Measurements from ENCODE around the gene RUFY2. TPM values are rescaled to one million over a fixed set of nuclear protein-coding genes. Genes with fewer than 3 reads are reported as not detected.
A peak's percentile ranks its signal among the peaks of the same experiment; 100 is the strongest.
"Not testable (repeated sequence)": the region's sequence is repeated elsewhere in the genome, so short reads cannot be mapped to it uniquely, and the experiment has no call there.

RUFY2 gene
- total RNA-seq, 4 donors from 2014 or later, result 18.0 to 49.6 (median 23.5) TPM

DNA sequence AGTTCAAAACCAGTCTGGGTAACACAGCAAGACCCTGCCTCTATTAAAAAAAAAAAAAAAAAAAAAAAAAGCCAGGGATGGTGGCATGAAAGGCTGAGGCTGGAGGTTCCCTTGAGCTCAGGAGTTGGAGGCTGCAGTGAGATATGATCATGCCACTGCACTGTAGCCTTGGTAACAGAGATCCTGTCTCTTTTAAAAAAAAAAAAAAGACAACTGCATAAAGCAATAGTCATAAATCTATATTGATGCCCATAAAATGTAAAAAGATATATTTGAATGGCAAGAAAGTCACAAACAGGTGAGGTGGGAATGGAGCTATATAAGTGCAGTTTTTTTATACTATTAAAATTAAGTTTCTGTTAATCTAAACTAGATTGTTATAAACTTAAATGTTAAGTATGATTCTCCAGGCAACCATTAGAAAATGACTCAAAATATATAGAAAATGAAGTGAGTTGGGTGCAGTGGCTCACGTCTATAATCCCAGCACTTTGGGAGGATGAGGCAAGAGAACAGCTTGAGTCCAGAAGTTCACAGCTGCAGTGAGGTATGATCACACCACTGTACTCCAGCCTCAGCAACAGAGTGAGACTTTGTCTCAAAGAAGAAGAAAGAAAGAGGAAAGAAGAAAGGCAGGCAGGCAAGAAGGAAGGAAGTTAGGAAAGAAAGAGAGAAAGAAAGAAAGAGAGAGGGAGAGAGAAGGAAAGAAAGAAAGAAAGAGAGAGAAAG lies 88.6 kb downstream of the RUFY2 start:
- intact Hi-C loops (cut with DNase I; ENCODE audit: low total_unique reads), result no loop called here
- H3K4me3 ChIP-seq (ENCODE audit: low read depth, poor library complexity, severe bottlenecking), result no peak overlapping the region
- TF ChIP-seq POLR2A (IDR thresholded peaks at IDR 0.05) (no peak), CTCF (IDR thresholded peaks at IDR 0.05) (no peak)
- DNase-seq (ENCODE audit: low spot score in 2 of 2), result no peak
- 84 to 85% methylated on average over 1 of the region's 1 CpG for WGBS, 2 donors

DNA sequence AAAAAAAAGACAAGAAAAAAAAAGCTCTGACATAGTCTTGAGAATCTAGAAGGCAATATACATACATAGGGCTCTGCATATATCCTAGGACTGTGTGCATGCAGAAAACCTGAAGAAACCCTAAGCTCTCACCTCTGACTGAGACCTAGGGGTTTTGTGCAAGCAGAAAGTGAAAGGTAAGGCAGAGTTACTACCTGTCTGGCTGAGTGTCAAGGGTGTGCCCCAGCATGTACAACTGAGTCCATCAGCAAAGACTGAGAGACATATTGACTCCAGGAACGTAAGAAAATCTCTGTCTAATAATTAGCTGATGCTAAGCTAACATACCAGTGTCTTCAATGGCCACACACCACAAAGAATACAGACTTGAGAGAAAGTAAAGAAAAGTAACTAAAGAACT lies 91.5 kb downstream of the RUFY2 start:
- no peak for TF ChIP-seq POLR2A (IDR thresholded peaks at IDR 0.05)
- no peak for TF ChIP-seq CTCF (IDR thresholded peaks at IDR 0.05)
- intact Hi-C loops (cut with DNase I; ENCODE audit: low total_unique reads), result no loop called here
- DNase-seq (ENCODE audit: low spot score in 2 of 2), result no peak
- 55 to 63% methylated on average over 1 of the region's 1 CpG for WGBS, 2 donors
- H3K4me3 ChIP-seq (ENCODE audit: low read depth, poor library complexity, severe bottlenecking), result no peak overlapping the region

GRCh38 chr10:68314930-68315329 lies 92.1 kb downstream of the RUFY2 start:
- DNase-seq (ENCODE audit: low spot score in 2 of 2); intact Hi-C loops (cut with DNase I; ENCODE audit: low total_unique reads); H3K4me3 ChIP-seq (ENCODE audit: low read depth, poor library complexity, severe bottlenecking): not testable (repeated sequence)
- WGBS, 2 donors, result 94 to 96% methylated on average over 6 of the region's 6 CpGs

DNA sequence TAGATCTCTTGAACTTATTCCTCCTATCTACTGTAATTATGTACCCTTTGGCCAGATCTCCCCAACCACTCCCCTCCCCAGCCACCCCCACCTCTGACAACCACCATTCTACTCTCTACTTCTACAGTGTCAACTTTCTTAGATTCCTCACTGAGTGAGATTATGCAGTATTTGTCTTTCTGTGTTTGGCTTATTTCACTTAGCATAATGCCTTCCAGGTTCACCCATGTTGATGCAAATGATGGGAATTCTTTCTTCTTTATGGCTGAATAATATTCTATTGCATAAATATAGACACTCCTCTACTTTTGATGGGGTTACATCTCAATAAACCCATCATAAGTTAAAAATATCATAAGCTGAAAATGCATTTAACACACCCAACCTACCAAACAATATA lies 96.5 kb downstream of the RUFY2 start:
- intact Hi-C loops (cut with DNase I; ENCODE audit: low total_unique reads), result no loop called here
- TF ChIP-seq CTCF (IDR thresholded peaks at IDR 0.05) (no peak), POLR2A (IDR thresholded peaks at IDR 0.05) (no peak)
- no peak for DNase-seq (ENCODE audit: low spot score in 2 of 2)
- H3K4me3 ChIP-seq (ENCODE audit: low read depth, poor library complexity, severe bottlenecking), result no peak overlapping the region

- H3K4me3 ChIP-seq (ENCODE audit: low read depth, poor library complexity, severe bottlenecking), result no peak overlapping the region
- intact Hi-C loops (cut with DNase I; ENCODE audit: low total_unique reads), result no loop called here
- no peak for DNase-seq (ENCODE audit: low spot score in 2 of 2)
- TF ChIP-seq POLR2A (IDR thresholded peaks at IDR 0.05) (no peak), CTCF (IDR thresholded peaks at IDR 0.05) (no peak)
- 0% methylated on average over 1 of the region's 1 CpG for WGBS, 2 donors
Measured at GRCh38 chr10:68305854-68306253, 101.2 kb downstream of the RUFY2 start.

DNA sequence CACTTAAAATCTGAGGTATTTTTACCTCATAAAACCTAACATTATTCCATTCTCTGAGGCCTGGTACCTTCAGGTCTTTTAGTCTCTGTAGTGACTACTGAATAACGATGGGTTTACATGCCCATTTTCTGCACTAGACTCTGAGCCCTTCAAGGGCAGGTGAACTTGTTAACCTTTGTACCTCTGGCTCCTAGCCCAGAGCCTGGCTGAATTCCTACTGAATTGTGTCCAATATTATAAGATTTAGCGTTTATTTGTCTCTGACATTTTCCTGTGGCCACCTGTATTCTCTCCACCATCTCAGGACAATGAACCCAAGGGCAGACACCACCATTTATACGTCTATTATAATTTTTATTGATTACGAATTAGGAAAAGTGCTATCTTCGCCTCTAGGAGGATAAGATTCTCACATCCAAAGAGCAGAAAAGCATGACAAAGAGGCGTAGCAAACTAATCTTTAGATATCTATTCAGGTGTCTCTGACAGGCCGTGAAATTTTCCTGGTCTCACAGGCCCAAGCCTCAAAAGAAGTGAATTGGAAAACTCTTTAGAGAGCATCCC lies 103.1 kb downstream of the RUFY2 start:
- intact Hi-C loops (cut with DNase I; ENCODE audit: low total_unique reads), result loop anchor here (5.0 kb wide), 1 partner anchor 447 kb away; no protein-coding TSS in a partner anchor
- 69 to 71% methylated on average over 7 of the region's 7 CpGs for WGBS, 2 donors
- H3K4me3 ChIP-seq (ENCODE audit: low read depth, poor library complexity, severe bottlenecking), result no peak overlapping the region
- TF ChIP-seq POLR2A (IDR thresholded peaks at IDR 0.05) (no peak), CTCF (IDR thresholded peaks at IDR 0.05) (no peak)
- peak in 1 of 2 donors; percentile 2 for DNase-seq (ENCODE audit: low spot score in 2 of 2)

Measured in lower leg skin (tissue), 4 donors.